T47D (cell line): Measurements from ENCODE around the gene TM9SF1.
"Not testable (repeated sequence)": the region's sequence is repeated elsewhere in the genome, so short reads cannot be mapped to it uniquely, and the experiment has no call there.

Experiments used
- DNase-seq, 2 experiments: peaks; one replicate each; pipeline versions ENCODE4 v3.0.0 to v3.0.0-alpha.2; 2011 to 2012; ENCODE audit warnings: low read depth in 1 of 2, low spot score in 1 of 2
- JUND ChIP-seq: IDR thresholded peaks from 2 replicates; pipeline ENCODE4 v1.6.1; 2012; ENCODE audit warnings: low read depth
- in situ Hi-C: cut with HindIII; loops from 2 replicates; pipeline ENCODE4 v1.10.0; 2016; ENCODE audit warnings: low sequenced_read_pairs, low pct_unique_long_range_greater_than_20kb

The TM9SF1 gene

GRCh38 chr14:24216345-24216699 lies 21.1 kb upstream of the TM9SF1 start:
- no peak for TF ChIP-seq JUND
- in situ Hi-C loops = no loop called here
- no peak for DNase-seq

GRCh38 chr14:24215495-24216344 lies 20.5 kb upstream of the TM9SF1 start, which contains the start of gene MDP1:
MDP1 (minus strand) TSS chr14:24216066; CDS start chr14:24215955, 111 bp downstream.
- peak; percentile 69 to 85 for DNase-seq
- in situ Hi-C loops = no loop called here
- TF ChIP-seq JUND = no peak

GRCh38 chr14:24213866-24214662 lies 18.8 kb upstream of the TM9SF1 start:
- DNase-seq = no peak
- no peak for TF ChIP-seq JUND
- in situ Hi-C loops = no loop called here

- in situ Hi-C loops = no loop called here
- peak; percentile 87 to 96 for DNase-seq
- no peak for TF ChIP-seq JUND
Observed at GRCh38 chr14:24212924-24213865, 18.0 kb upstream of the TM9SF1 start, which contains the start of gene CHMP4A. CHMP4A (minus strand) TSS chr14:24213488; CDS start chr14:24213439, 49 bp downstream.

- no peak for TF ChIP-seq JUND
- DNase-seq = no peak
- in situ Hi-C loops = no loop called here
Observed at GRCh38 chr14:24211311-24211710, 16.1 kb upstream of the TM9SF1 start.

GRCh38 chr14:24207625-24208024 lies 12.4 kb upstream of the TM9SF1 start:
- in situ Hi-C loops = no loop called here
- DNase-seq = no peak
- no peak for TF ChIP-seq JUND

GRCh38 chr14:24207104-24207551 lies 11.9 kb upstream of the TM9SF1 start:
- no peak for TF ChIP-seq JUND
- in situ Hi-C loops = no loop called here

GRCh38 chr14:24206260-24207103 lies 11.2 kb upstream of the TM9SF1 start:
- no peak for TF ChIP-seq JUND

More at GRCh38 chr14:24207104-24207551, 11.9 kb upstream of the TM9SF1 start:
- DNase-seq = no peak

GRCh38 chr14:24204163-24205146 lies 9.2 kb upstream of the TM9SF1 start:
- DNase-seq = no peak
- in situ Hi-C loops = no loop called here

More at GRCh38 chr14:24206260-24207103, 11.2 kb upstream of the TM9SF1 start:
- no peak for DNase-seq
- in situ Hi-C loops = no loop called here

GRCh38 chr14:24203249-24203886 lies 8.1 kb upstream of the TM9SF1 start:
- in situ Hi-C loops = not testable (repeated sequence)

More at GRCh38 chr14:24204163-24205146, 9.2 kb upstream of the TM9SF1 start:
- no peak for TF ChIP-seq JUND

GRCh38 chr14:24202538-24202937 lies 7.3 kb upstream of the TM9SF1 start:
- DNase-seq, in situ Hi-C loops: not testable (repeated sequence)

More at GRCh38 chr14:24203249-24203886, 8.1 kb upstream of the TM9SF1 start:
- DNase-seq = not testable (repeated sequence)
